GM15510 (cell line): ENCODE data around the gene TYMP.

Experiments
- POLR2A ChIP-seq: IDR thresholded peaks from 3 replicates; pipeline ENCODE4 v1.6.1; 2011; ENCODE audit warnings: borderline replicate concordance; ENCODE audit not compliant: insufficient read length; ENCODE audit errors: extremely low read depth

TYMP gene

DNA sequence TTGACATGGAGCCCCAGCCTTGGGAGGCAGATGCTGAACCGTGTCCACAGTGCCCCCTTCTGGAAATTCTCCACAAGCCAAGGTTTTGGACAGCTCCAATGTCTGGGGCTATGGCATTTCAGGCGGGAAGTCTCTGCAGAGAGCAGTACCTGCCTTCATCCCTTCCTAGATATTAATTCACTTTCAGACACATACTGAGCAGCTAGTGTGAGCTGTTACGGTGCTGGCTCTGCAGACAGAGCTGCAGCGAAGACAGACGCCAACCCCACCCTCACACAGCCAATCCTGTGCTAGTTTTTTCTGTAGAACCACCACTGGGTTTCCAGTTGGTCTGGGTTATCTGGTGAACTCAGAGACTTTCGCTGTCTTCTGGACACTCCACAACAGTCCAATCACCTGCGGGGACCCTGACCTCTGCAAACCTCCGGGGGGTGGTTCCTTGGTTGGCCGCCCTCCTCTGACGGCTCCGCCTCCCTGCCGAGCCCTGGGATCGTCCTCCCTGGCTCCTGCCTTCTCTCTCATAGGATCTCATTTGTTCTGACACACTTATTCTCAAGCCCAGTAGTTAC lies 31.4 kb downstream of the TYMP start:
- TF ChIP-seq POLR2A, result no peak

- TF ChIP-seq POLR2A, result no peak
These were observed 32.7 kb downstream of the TYMP start for GRCh38 chr22:50497093-50497492.

DNA sequence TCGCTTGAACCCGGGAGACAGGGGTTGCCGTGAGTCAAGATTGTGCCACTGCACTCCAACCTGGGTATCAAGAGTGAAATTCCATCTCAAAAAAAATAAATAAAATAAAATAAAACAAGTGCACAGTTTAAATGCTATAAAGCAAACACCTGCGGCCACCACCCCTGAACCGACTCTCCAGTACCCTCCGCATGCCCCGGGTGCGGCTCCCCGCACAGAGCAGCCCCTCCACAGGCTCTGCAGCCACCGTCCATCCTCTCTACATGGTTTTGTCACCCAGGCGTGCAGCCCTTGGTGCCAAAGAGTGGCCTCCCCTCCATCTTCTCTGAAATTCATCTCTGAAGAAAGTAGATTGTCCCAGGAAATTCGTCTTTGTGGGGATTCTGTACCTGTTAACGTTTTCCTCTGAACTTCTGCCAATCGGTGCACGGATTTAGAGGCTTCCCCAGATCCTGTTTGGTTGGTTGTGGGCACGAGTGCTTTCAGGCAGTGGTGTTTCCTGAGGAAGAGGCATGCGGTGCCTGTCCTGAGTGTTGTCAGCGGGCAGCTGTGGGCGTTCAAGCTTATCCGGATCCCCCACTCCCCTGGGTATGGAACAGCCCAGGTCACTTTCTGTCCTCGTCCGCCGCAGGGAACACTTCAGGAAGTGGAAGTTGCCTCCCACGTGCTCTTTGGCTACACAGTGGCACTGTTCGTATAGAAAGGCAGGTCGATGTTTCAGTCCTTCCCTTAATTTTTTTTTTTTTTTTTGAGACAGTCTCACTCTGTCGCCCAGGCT lies 39.1 kb downstream of the TYMP start:
- no peak for TF ChIP-seq POLR2A

- no peak for TF ChIP-seq POLR2A
These were observed 40.2 kb downstream of the TYMP start for GRCh38 chr22:50489363-50490243.

- no peak for TF ChIP-seq POLR2A
These were observed 40.9 kb downstream of the TYMP start for GRCh38 chr22:50488886-50489285.

GRCh38 chr22:50488006-50488677 lies 41.7 kb downstream of the TYMP start:
- no peak for TF ChIP-seq POLR2A

DNA sequence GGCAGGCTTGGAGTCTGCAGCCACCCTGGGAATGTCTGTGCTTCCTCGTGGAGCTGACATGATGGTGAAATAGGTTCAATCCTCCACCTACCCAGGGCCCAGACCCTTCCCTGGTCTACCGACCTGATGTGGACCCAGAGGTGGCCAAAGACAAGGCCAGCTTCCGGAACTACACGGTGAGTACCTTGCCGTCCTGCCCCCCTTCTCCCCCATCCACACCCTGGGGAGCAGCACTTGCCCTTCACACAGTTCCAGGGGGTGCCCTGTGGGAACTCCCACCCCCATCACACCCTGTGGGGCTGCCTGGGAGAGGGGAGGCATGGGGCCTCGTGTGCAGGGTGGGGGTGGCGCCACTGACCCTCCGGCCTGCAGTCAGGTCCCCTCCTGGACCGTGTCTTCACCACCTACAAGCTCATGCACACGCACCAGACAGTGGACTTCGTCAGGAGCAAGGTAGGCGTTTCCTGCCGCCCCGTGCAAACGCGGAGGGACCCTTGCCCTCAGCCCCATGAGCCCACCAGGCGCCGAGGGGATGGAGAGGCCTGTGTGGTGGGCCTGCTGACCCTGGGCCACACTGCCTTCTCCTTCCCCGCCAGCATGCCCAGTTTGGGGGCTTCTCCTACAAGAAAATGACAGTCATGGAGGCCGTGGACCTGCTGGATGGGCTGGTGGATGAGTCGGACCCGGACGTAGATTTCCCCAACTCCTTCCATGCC lies 42.4 kb downstream of the TYMP start:
- TF ChIP-seq POLR2A, result no peak

GRCh38 chr22:50486561-50487289 lies 43.1 kb downstream of the TYMP start, which contains the start of gene MIOX:
Gene MIOX (plus strand): TSS chr22:50486859. CDS start chr22:50486898, 39 bp downstream.
- TF ChIP-seq POLR2A, result no peak

- TF ChIP-seq POLR2A, result no peak
These were observed 44.3 kb downstream of the TYMP start for GRCh38 chr22:50485221-50486131.

GRCh38 chr22:50483977-50484853 lies 45.6 kb downstream of the TYMP start:
- TF ChIP-seq POLR2A, result no peak

DNA sequence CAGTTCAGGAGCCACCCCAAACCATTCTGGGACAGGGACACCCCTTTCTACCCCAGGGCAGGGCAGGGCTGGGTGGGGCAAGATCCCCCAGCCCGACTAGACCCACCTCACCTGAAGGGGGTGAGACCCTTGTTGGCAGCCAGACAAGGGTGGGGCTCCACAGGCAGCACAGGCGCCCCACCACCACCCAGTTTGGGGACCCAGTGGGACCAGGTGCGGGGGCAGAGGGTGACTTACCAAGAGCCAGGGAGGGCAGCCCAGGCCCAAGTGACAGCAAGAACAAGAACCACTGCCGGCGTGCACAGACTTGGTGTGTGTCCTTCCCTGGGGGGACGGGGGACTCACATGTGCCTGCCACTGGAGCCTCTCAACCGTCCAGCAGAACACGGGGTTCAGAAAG lies 46.3 kb downstream of the TYMP start:
- TF ChIP-seq POLR2A, result no peak

DNA sequence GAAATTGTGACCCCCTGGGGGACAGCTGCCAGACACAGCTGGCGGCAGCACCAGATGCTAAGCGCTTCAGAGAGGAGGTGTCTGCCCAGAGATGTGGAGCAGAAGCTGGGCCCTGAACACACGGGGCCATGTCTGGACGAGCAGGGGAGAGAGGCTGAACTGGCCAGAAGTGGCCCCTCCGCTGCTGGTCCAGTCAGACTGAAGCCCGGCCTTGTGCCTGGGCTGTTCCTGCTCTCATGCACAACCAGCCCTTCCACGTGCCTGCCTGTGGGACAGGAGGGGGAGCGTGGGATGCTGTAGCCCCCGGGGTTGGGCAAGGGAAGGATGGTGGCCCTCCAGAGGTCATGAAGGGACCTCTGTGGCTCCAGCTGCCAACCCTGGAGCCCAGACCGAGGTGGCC lies 46.7 kb downstream of the TYMP start:
- TF ChIP-seq POLR2A, result no peak
